ENCODE measurements around the gene TRIP10.
"Not testable (repeated sequence)": the region's sequence is repeated elsewhere in the genome, so short reads cannot be mapped to it uniquely, and the experiment has no call there.

Gene TRIP10

DNA sequence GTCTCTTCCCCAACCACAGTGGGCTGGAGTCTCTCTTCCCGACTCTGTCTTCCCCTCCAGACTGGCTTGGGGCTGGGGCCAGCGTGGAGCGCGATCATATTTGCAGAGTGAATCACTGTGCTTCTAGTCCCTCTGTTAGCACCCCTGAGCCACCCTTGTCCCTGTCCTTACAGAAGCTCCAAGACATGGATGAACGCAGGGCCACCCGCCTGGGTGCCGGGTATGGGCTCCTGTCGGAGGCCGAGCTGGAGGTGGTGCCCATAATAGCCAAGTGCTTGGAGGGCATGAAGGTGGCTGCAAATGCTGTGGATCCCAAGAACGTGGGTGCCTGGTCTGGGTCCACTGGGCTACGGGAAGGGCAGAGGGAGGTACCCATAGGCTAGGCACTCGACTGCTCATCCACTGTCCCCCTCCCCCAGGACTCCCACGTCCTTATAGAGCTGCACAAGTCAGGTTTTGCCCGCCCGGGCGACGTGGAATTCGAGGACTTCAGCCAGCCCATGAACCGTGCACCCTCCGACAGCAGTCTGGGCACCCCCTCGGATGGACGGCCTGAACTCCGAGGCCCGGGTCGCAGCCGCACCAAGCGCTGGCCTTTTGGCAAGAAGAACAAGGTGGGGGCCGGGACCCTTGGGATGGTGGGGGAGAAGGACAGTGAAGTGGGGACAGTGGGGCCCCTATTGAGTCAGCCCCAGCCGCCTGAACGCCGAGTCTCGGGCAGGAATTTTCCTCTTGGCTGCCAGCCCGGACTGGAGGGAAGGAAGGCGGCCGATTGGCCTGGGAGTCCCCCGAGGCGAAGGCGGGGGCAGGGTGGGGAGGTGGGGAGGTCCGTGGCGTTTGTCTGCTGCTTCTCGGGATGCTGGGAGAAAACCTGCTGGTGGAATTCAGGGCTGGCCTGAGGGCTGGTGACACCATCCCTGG lies 5.2 kb downstream of the TRIP10 start:
- no peak for DNase-seq

DNA sequence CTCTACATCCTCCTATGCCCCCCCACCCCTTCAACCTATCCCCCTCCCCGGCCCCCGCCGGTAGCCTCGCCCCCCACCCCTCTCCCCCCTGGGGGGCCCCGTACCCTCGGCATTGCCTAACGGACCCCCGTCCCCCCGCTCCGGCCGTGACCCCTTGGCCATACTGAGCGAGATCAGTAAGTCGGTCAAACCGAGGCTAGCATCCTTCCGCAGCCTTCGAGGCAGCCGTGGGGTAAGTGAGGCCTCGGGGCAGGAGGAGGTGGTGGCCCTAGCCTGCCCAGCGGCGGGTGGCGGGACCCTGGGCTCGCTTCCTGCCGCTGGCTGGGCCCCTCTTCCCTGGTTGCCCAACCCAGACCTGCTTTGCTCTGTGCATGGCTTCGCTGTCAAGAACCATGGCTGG lies 6.5 kb downstream of the TRIP10 start:
- DNase-seq: no peak

GRCh38 chr19:6748543-6748942 lies 9.1 kb downstream of the TRIP10 start:
- not testable (repeated sequence) for DNase-seq

DNA sequence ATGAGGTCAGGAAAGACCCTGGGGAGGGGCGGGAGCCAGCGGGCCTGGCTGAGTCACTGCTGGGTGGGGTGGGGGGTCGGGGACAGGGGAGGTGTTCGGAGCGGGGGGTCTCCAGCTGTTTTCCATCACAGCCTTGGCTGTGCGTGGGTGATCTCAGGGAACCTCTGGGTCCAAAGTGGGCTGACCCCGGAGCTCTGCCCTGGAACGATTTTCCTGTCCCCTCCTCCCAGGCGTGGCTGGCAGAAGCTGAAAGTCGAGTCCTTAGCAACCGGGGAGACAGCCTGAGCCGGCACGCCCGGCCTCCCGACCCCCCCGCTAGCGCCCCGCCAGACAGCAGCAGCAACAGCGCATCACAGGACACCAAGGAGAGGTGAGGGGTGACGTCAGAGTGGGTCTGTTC lies 10.6 kb downstream of the TRIP10 start:
- DNase-seq: no peak

- no peak for DNase-seq
Measured at GRCh38 chr19:6751189-6751588, 11.7 kb downstream of the TRIP10 start.

DNA sequence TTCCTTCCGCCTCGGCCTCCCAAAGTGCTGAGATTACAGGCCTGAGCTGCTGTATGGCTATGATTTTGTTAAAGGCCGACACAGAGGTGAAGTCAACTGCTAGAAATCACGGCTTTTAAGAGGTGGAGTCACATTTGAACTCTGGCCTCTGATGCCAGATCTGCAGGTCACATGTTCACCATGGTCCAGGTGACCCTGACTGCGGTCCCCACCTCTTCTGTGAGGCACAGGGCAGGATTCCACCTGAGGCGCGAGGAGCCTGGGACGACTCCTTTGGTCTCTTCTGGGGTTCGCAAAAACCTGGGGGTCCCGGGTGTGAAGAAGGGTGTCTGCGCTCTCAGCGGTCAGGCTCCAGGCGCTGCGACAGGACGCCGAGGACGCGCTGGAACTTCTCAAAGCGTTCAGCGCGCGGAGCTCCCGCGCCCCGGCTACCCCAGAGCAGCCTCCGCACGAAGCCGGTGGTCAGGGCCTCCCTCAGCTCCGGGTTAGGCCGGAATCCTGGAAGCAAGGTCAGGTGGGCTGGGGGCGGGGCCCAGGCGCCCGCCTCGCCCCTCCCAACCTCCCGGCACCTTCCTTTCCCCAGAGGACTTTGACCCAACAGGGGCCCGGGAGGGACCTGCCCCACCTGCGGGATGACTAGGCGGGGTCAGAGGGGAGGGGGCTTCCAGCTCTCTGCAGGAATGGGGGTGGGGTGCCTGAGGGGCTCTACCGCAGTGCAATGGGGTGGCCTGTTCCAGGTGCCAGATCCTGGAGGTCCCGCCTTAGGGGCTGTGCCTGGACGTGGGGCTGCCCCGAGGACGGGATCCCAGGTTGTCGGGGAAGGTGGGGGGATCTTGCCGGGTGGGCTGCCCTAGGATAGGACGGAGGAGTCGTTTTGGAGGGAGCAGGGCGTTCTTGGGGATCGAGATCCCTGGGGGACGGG lies 13.0 kb downstream of the TRIP10 start:
- no peak for DNase-seq

DNA sequence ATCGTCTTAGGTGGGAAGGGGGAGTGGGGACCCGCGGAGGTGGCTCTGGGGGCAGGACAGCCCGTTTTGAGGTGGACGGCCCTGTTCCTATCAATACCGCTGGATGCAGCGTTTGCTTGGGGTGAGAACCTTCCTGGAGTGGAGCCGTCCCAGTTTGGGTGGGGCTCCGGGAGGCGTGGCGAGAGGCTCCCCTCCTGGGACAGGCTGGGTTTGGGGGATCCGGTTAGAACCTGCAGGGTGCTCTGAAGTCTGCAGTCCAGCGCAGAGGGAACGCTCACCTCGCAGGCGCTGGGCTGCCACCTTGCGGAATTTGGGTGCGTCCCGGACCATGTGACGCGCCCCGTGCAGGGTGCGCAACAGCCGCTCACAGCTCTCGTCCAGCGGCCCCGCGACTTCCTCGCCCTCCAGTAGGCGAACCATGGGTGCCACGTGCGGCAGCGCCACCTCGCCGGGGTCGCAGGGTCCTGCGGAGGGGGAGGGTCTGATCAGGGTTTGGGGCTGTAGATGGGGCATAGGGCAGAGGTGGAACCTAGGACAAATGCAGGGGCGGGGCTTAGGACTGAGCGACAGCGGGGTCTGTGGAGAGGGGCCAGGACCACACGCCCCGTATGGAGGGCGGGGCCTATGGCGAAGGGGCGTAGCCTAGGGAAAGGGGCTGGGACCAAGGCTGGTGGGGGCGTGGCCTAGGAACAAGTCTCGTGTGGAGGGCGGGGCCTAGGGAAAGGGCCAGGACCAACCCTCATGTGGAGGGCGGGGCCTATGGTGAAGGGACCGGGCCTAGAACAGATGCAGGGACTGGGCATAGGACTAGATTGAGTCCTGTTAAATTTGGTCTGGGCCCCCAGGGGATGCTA lies 13.9 kb downstream of the TRIP10 start:
- DNase-seq: peak; percentile 79

GRCh38 chr19:6754136-6754535 lies 14.7 kb downstream of the TRIP10 start:
- no peak for DNase-seq

DNA sequence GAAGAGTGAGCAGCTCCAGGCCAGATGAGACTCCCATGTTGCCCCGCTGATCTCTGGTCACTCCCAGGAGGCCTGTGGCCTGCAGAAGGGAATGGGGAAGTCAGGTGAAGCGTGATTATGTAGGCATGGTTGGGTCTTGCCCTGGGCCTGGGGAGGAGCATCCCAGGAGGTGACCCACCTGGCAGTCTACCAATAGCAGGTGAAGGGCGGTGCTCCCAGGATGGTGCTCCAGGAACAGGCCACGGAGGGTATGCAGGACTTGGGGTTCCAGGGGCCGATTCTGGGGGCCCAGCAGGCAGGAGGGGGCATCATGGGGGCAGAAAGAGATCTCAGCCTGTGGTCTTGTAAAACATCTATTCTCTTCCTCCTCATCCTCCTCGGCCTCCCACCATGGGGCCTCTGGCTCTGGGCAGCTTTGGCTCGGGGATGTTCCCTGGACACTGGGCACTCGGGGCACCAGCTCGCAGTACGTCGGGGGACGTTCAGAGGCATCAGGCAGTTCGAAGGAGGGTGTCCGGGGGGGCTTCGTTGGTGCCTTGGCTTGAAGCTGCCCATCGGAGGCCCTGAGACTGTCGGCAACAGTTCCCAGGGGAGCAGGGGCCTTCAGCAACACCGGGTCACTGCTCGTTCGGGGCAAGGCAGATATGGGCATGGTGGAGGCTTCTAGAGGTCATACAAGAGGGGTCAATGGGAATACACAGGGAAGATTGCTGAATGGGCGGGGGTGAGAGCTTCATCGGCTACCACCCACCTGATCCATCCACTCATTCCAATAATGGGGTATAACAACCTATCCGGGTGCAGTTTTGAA lies 15.4 kb downstream of the TRIP10 start:
- DNase-seq: no peak

DNA sequence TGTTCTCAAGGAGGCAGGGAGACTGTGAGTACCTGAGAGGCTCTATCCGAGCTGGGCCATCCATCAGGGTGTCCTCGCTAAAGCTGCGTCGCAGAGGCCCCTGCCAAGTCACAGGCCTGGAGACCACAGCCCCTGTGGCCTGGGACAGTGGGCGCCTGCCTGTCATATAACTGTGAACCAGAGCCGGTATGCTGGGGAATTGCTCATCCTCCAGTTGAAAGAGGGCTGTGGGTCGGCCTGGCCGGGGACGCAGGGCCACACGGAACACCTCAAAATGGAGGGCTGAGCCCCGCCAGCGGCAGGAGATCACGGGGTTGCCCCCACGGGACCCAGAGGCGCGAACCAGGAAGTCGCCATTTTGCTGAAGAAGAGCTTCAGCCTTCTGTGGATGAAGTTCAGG lies 21.1 kb downstream of the TRIP10 start:
- no peak for DNase-seq

DNA sequence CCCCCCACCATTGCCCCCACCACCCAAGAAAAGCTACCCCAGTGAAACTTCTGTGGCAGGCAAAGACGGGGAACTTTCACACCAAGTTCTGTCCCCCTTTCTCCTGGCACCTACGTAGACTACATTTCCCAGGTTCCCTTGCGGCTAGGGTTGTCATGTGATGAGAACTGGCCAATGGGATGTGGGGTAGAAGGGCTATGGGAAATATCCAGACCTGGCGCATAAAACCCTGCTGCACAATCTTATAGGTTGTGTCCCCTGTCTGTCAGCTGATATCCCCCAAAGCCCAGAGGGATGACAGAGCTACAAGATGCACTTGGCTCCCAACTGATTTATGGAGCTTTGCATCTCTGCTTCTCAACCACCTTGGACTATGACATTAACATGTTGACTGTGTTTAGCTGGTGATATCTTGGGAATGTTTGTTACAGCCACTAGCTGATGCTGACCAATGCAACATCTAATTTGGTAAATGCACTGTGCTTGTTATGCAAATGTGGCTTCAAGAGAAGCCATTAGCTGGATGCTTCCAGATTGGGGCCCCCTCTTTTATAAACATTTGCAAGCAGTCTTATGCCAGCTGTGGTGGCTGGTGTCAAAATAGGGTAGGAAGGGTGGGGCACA lies 21.7 kb downstream of the TRIP10 start:
- DNase-seq: peak; percentile 17

DNA sequence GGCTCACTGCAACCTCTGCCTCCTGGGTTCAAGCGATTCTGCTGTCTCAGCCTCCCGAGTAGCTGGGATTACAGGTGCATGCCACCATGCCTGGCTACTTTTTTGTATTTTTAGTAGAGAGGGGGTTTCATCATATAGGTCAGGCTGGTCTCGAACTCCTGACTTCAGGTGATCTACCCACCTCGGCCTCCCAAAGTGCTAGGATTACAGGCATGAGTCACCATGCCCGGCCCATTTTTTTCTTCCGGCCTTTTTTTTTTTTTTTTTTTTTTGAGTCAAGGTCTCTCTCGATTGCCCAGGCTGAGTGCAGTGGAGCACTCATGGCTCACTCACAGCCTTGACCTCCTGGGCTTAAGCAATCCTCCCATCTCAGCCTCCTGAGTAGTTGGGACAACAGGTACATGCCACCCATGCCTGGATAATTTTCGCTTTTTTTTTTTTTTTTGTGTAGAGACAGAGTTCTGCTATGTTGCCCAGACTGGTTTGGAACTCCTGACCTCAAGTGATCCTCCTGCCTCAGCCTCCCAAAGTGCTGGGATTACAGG lies 22.8 kb downstream of the TRIP10 start:
- DNase-seq: not testable (repeated sequence)

DNA sequence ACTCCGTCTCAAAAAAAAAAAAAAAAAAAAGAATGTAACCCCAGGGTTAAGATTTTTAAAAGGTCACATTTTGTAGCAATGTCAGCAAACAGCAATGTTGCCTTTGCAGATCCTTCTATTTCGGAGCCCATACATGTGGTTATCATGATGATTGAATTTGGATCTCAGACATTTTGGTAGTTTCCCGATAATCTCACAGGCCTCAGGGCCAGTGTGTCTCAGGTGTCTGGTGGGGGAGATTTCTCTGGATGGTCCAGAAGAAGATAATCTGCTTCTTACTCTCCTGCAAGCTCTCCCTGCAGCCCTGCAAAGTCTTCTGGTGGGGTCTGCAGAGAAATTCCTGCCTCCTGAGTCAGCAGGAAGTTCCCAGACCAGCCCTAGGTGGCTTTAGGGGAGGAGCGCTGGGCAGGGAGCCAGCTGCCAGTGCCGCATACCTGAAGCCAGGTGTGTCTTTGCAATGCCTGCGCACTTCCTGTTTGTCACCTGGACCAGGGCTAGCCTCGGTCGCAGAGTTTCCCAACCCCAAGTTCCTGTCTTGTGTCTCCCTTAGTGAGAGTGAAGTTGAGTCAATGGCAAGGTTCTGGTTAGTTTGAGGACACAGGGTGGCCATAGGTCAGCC lies 26.4 kb downstream of the TRIP10 start:
- DNase-seq: peak; percentile 53

GRCh38 chr19:6766357-6767080 lies 27.0 kb downstream of the TRIP10 start:
- DNase-seq: peak; percentile 14

- DNase-seq: no peak
Measured at GRCh38 chr19:6767081-6767356, 27.5 kb downstream of the TRIP10 start.

DNA sequence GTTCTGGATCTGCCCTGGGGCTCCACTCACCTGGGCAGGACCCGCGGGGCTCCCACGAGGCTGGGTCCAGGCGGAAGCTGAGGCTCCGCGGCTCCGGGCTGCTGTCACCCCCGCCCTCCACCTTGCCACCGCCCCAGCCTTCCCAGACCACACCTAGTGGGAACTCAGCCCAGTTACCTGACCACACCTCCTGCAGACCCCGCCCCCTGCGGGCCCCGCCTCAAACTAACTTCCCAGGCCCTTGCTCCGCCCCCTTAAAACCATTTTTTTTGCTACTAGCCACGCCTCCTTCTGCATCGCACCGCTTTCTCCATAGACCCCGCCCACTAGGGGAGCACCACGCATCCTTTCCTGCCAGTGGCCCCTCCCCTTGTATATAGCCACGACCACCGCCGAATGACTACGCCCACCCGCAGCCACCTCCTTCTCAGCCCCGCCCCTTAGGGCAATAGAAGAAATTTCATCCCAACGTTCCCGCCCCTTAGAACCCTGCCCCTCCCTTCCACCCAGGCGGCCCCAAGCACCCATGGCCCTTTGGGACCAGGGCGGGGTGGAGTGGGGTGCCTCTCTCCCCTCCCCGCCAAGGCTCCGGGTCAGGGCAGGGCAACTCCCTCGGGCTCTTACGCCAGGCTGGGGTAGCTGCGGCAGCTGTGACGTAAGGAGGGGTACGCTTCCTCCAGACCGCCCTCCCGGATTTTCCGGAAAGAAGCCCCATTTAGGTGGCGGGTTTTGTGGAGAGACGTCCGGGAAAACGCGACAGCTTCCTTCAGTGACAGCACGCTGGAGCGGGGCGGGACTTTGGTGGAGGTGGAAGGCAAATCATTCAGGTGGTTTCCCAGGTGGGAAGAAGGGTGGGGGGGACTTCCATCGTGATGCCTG lies 28.1 kb downstream of the TRIP10 start, which contains the start of gene SH2D3A:
Gene SH2D3A, minus strand, starts transcription at position 79 of the 879 bp plus-strand sequence. CDS start 3,687 bp downstream, outside the sequence.
- DNase-seq: peak; percentile 97

GRCh38 chr19:6768236-6768785 lies 28.8 kb downstream of the TRIP10 start:
- peak; percentile 34 for DNase-seq

- DNase-seq: no peak
Measured at GRCh38 chr19:6769006-6769619, 29.6 kb downstream of the TRIP10 start.

Measured in CD4-positive, alpha-beta T cell treated with Interleukin-6 for 4 hours (primary cell).